Measurements from ENCODE around the gene ALAD.

ALAD gene

GRCh38 chr9:113431191-113431590 is 30.1 kb upstream of the ALAD start:
- DNase-seq = no peak
- H3K9me3 ChIP-seq (ENCODE audit: severe bottlenecking) = no peaks in the 10 kb centered on the region
- no peak overlapping the region for H3K4me3 ChIP-seq (ENCODE audit: low read depth, low read length)
- no peaks in the 10 kb centered on the region for H3K27me3 ChIP-seq (ENCODE audit: insufficient read depth, low read depth, severe bottlenecking)
- no peaks in the 10 kb centered on the region for H3K36me3 ChIP-seq
- no peak overlapping the region for H3K27ac ChIP-seq
- TF ChIP-seq CTCF (IDR thresholded peaks at IDR 0.05; ENCODE audit: low read depth, low read length) = no peak

- TF ChIP-seq CTCF (IDR thresholded peaks at IDR 0.05; ENCODE audit: low read depth, low read length) = no peak
- H3K36me3 ChIP-seq = no peaks in the 10 kb centered on the region
- DNase-seq = no peak
- H3K27me3 ChIP-seq (ENCODE audit: insufficient read depth, low read depth, severe bottlenecking) = no peaks in the 10 kb centered on the region
- H3K9me3 ChIP-seq (ENCODE audit: severe bottlenecking) = no peaks in the 10 kb centered on the region
- no peak overlapping the region for H3K27ac ChIP-seq
- H3K4me3 ChIP-seq (ENCODE audit: low read depth, low read length) = no peak overlapping the region
Observed at GRCh38 chr9:113428062-113428615, 27.1 kb upstream of the ALAD start.

- Histone ChIP-seq H3K36me3 (no peaks in the 10 kb centered on the region), H3K9me3 (ENCODE audit: severe bottlenecking) (no peaks in the 10 kb centered on the region), H3K27me3 (ENCODE audit: insufficient read depth, low read depth, severe bottlenecking) (no peaks in the 10 kb centered on the region), H3K4me3 (ENCODE audit: low read depth, low read length) (no peak overlapping the region), H3K27ac (no peak overlapping the region)
- no peak for TF ChIP-seq CTCF (IDR thresholded peaks at IDR 0.05; ENCODE audit: low read depth, low read length)
- DNase-seq = no peak
Observed at GRCh38 chr9:113427629-113428028, 26.5 kb upstream of the ALAD start.

- DNase-seq = no peak
- Histone ChIP-seq H3K4me3 (ENCODE audit: low read depth, low read length) (no peak overlapping the region), H3K27ac (no peak overlapping the region), H3K27me3 (ENCODE audit: insufficient read depth, low read depth, severe bottlenecking) (no peaks in the 10 kb centered on the region), H3K36me3 (no peaks in the 10 kb centered on the region), H3K9me3 (ENCODE audit: severe bottlenecking) (no peaks in the 10 kb centered on the region)
- no peak for TF ChIP-seq CTCF (IDR thresholded peaks at IDR 0.05; ENCODE audit: low read depth, low read length)
Observed at GRCh38 chr9:113426701-113427100, 25.6 kb upstream of the ALAD start.

GRCh38 chr9:113425072-113425471 is 24.0 kb upstream of the ALAD start:
- Histone ChIP-seq H3K27ac (no peak overlapping the region), H3K9me3 (ENCODE audit: severe bottlenecking) (no peaks in the 10 kb centered on the region), H3K36me3 (no peaks in the 10 kb centered on the region), H3K27me3 (ENCODE audit: insufficient read depth, low read depth, severe bottlenecking) (no peaks in the 10 kb centered on the region), H3K4me3 (ENCODE audit: low read depth, low read length) (no peak overlapping the region)
- DNase-seq = no peak
- no peak for TF ChIP-seq CTCF (IDR thresholded peaks at IDR 0.05; ENCODE audit: low read depth, low read length)

GRCh38 chr9:113421726-113422125 is 20.6 kb upstream of the ALAD start:
- H3K27ac ChIP-seq = no peak overlapping the region
- TF ChIP-seq CTCF (IDR thresholded peaks at IDR 0.05; ENCODE audit: low read depth, low read length) = no peak
- no peaks in the 10 kb centered on the region for H3K36me3 ChIP-seq
- no peak overlapping the region for H3K4me3 ChIP-seq (ENCODE audit: low read depth, low read length)
- H3K27me3 ChIP-seq (ENCODE audit: insufficient read depth, low read depth, severe bottlenecking) = no peaks in the 10 kb centered on the region
- no peaks in the 10 kb centered on the region for H3K9me3 ChIP-seq (ENCODE audit: severe bottlenecking)
- no peak for DNase-seq
